ENCODE results near the gene FMNL3. TPM values are rescaled to one million over a fixed set of nuclear protein-coding genes. Genes with fewer than 3 reads are reported as not detected.
A peak's percentile ranks its signal among the peaks of the same experiment; 100 is the strongest.

FMNL3 gene
- total and polyA plus RNA-seq, 2 of the 13 experiments (the other 11 are each of a cell fraction or from before 2014, with no cell fraction given): 0.44 to 1.1 TPM

- TF ChIP-seq ZNF407 (CRISPR knock-in tag; IDR thresholded peaks at IDR 0.05; ENCODE audit: not compliant biosample characterization) (no peak), ZNF260 (CRISPR knock-in tag; IDR thresholded peaks at IDR 0.05; ENCODE audit: borderline replicate concordance, low read depth) (no peak), REXO4 (CRISPR knock-in tag; IDR thresholded peaks at IDR 0.05; ENCODE audit: borderline replicate concordance) (no peak), ZFP36L1 (CRISPR knock-in tag; IDR thresholded peaks at IDR 0.05) (0 out of 2 replicates have a peak, but pooled peaks have one; percentile 35), ZSCAN22 (CRISPR knock-in tag; IDR thresholded peaks at IDR 0.05) (no peak), ZNF670 (CRISPR knock-in tag; IDR thresholded peaks at IDR 0.05; ENCODE audit: borderline replicate concordance) (no peak), SALL1 (CRISPR knock-in tag; IDR thresholded peaks at IDR 0.05) (peak; percentile 68), ZNF572 (CRISPR knock-in tag; IDR thresholded peaks at IDR 0.05) (no peak), ZNF800 (CRISPR knock-in tag; IDR thresholded peaks at IDR 0.05) (no peak), SPEN (CRISPR knock-in tag; IDR thresholded peaks at IDR 0.05; ENCODE audit: low read depth) (peak; percentile 67), SMC3 (IDR thresholded peaks at IDR 0.05; ENCODE audit: low read length) (no peak), RBM39 (IDR thresholded peaks at IDR 0.05; ENCODE audit: low read depth, low read length, poor library complexity, severe bottlenecking) (no peak)
- TF ChIP-seq, protein P1, sequence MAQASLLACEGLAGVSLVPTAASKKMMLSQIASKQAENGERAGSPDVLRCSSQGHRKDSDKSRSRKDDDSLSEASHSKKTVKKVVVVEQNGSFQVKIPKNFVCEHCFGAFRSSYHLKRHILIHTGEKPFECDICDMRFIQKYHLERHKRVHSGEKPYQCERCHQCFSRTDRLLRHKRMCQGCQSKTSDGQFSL (CRISPR knock-in tag; IDR thresholded peaks at IDR 0.05): peak; percentile 80
- TF ChIP-seq, protein P2, sequence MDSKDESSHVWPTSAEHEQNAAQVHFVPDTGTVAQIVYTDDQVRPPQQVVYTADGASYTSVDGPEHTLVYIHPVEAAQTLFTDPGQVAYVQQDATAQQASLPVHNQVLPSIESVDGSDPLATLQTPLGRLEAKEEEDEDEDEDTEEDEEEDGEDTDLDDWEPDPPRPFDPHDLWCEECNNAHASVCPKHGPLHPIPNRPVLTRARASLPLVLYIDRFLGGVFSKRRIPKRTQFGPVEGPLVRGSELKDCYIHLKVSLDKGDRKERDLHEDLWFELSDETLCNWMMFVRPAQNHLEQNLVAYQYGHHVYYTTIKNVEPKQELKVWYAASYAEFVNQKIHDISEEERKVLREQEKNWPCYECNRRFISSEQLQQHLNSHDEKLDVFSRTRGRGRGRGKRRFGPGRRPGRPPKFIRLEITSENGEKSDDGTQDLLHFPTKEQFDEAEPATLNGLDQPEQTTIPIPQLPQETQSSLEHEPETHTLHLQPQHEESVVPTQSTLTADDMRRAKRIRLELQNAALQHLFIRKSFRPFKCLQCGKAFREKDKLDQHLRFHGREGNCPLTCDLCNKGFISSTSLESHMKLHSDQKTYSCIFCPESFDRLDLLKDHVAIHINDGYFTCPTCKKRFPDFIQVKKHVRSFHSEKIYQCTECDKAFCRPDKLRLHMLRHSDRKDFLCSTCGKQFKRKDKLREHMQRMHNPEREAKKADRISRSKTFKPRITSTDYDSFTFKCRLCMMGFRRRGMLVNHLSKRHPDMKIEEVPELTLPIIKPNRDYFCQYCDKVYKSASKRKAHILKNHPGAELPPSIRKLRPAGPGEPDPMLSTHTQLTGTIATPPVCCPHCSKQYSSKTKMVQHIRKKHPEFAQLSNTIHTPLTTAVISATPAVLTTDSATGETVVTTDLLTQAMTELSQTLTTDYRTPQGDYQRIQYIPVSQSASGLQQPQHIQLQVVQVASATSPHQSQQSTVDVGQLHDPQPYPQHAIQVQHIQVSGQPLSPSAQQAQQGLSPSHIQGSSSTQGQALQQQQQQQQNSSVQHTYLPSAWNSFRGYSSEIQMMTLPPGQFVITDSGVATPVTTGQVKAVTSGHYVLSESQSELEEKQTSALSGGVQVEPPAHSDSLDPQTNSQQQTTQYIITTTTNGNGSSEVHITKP (CRISPR knock-in tag; IDR thresholded peaks at IDR 0.05; ENCODE audit: low read depth): peak; percentile 66; the same call in 1 of the 2 replicates
Observed at GRCh38 chr12:49623142-49623904, 83.9 kb downstream of the FMNL3 start, which contains the start of gene PRPF40B (continued).
